HG03439 (cell line): ENCODE results near the gene RAB3C.

Experiments
- ATAC-seq: cut with Tn5 transposase; IDR thresholded peaks from one replicate; pipeline ENCODE4 v1.9.1; 2021; ENCODE audit warnings: mild to moderate bottlenecking, moderate library complexity; ENCODE audit not compliant: unreplicated experiment

The RAB3C gene

DNA sequence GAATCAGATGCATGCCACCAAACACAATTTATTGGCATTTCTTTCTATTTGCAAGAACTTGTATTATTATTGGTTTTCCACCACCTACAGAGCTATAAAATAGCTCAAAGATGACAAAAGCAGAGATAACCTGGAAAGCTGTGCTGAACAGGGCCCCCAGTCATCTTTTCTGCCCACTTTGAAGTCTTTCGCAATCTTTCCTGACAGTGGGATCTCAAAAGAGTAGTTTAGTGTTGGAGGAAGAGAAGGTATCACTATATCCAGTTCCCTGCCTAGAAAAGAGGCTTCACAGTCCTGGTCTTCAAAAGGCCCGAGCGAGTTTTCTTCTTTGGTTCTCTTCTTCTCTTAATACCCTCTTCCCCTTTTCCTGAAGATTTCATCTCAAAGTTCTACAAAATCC is 231.0 kb downstream of the RAB3C start:
- ATAC-seq, result no peak

DNA sequence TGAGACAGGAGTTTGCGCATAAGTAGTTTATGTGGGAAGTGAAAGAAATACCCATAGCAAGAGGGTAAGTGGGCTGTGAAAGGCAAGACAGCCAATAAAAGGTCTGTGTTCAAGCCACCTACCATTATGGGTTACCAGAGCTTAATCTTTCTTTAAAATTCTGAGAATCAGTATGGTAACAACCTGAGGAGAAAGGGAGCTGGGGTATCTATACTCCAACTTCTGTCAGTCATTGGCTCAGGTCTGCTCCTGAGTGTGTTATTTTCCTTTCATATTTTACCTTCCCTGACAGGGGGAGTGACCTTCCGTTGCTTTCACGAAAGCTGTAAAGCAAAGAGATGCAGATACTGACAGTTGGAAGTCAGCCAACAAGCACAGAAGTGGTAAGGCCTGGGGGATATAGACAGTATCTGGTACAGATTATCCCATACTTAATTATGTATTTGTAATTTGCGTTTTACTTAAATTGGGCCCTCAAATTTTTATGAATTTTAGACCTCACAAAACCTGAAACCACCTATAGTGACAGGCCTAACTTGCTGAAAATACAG is 233.4 kb downstream of the RAB3C start:
- ATAC-seq, result no peak

DNA sequence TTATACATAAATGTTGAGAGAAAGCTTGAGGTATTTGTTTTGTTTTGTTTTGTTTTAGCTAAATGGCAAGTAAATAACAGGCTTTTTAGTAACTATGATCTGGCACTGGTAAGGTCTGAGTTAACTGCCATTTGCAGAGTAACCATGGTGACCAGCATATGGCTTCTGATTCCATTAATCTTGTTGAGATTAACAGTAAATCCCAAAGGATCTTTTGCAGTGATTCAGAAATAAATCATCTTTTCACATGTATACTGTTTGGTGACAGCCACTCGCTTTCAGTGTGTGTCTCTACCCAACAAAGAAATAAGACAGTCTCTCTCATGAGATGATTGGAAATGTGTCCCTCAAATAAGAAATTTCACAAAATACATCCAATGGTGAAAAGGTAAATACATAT is 235.6 kb downstream of the RAB3C start:
- no peak for ATAC-seq

DNA sequence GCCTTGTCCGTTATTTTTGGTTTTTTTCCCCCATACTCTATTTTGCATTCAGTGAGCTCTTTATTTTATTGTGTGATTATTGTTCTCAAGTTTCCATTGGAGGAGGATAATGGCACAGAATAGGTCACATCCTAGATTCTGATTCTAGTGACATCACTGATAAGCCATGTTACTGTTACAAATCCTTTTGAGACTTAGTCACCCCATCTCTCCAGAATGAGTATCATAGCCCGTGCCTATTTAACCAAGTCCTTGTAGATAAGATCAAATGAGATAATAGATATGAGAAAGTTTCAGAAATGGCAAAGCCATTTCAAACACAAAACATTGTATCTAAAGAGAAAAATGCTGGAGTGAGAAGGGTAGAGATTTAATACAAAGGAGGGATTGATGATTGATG is 242.6 kb downstream of the RAB3C start:
- ATAC-seq, result no peak

DNA sequence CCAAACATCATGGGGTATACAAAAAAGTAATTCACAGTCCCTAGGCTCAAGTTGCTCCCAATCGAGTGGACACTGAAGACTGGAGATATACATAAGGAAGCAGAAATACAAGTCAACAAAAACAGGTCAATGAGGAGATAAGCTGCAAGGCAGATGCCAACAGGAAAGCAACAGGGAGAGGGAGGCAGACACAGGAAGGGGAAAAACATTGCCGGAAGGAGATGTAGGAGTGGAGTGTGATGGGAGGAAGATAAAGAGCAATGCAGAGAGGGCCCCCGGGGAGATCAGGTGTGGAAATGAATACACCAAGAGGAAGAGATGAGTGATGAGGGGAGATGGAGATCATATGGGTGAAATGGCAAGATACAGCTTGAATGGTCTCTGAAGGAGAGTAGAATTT is 243.0 kb downstream of the RAB3C start:
- ATAC-seq, result no peak

DNA sequence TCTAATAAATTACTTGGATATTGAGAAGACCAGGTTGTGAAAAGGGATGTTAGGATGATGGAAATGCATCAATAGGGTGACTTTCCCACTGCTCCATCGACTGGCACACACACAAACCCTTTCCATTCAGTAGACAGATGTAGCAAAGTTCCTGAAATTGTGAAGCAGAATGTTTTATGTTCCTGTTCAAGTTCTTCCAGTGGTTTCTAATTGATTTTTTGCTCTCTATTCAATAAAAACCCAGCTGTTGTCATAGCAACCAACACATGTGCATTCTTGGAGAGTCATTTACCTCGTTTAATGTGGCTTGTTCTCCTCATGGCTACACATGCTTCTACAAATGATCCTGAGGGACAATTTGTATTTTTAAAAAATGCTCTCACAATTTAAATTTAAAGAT is 244.6 kb downstream of the RAB3C start:
- ATAC-seq, result no peak

DNA sequence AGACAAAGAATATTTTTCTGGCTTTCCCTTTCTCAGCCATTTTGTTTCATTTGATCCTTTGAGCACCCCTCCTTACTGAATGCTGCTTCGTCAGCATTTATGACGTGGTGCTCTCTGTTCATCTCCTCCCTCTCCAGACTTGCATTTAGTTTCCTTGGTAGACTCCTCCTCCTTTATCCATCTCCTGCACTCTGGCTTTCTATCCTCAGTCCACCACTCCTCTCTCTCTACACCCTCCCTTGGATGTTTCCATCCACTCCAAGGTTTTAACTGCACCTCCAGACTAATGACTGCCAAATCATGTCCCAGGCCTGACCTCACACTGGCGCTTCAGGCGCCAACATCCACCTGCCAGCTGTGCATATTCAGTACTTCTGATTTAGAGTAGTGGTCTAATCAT is 245.4 kb downstream of the RAB3C start:
- no peak for ATAC-seq

DNA sequence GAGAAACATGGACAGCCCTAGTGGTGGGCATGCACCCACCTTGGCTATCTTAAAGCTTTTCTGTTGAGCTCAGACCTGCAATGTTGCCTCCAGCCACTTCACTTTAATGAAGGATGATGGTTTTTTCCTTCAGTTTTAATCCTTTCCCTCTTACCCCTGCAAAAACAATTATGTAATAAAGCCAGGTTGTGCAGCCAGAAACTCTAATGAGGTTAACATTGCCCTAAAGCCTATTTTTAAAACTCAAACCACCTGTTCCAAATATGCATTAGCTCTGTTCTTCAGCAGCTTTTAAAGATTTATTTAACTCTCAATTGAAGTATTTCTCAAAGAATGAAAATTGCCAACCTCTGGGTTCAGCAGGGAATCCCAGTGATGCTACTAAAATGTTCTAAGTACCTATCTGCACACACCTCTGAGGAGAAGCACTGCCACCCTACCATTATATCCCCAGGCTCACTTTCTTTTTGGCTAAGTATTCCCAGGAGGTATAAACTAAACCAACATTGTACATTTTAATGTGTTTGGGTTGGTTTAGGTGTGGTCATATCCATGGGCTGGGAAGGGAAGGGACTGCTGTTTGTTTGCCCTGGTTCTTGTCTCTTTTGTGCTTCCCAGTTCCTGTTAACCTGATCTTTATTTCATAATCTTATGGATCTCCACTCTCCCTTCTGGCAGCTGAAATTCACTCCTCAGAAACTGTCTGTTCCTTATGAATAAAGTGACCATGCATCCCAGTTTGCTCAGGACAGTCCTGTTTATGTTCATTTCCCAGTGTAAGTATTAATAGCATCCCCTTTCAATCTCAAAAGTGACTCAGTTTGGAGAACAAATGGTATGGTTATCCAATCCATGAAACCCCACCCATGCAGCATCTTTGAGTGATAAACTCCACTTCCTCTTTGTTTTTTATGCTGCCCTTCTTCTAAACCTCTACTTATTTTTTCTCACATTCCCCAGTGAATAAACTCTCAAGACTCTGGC is 251.7 kb downstream of the RAB3C start:
- no peak for ATAC-seq

DNA sequence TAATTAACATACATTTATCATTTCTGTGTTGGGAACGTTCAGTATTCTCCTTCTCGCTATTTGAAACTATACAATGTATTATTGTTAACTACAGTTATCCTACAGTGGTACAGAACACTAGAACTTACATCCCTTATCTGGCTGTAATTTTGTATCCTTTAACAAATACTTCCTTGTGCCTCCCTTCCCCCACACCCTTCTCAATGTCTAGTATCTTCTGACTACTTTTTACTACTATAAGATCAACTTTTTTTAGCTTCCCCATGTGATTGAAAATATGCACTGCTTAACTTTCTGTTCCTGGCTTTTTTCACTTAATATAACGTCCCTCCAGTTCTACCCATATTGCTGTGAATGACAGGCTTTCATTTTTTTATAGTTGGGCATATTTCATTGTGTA is 253.5 kb downstream of the RAB3C start:
- ATAC-seq, result no peak

DNA sequence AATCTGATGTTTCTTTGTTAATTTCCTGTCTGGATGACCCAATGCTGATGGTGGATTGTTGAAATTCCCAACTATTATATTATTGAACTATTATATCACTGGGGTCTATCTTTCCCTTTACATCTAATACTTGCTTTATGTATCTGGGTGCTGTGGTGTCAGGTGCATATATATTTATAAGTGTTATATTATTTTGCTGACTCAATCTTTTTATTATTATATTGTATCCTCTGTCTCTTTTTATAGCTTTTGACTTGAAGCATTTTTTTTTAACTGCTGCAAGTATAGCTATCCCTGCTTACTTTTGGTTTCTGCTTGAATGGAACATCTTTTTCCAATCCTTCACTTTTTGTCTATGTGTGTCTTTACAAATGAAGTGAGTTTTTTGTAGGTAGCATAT is 255.9 kb downstream of the RAB3C start:
- ATAC-seq, result no peak

DNA sequence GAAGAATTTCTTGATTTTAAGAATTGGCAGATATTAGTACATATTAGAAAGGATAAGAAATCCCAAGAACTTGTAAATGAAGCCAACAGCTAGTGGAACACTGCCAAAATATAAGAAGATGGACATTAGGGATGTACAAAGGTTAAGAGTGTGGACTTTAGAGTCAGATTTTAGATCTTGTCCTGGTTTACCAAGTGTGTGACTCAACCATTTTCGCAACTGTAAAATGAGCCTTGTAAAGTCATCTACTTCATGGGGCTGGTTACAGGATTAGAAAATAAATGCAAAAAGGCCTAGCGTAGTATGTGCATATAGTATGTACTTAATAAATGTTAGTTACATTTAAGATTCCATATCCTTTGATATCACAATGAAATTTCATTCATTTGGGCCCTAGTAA is 260.0 kb downstream of the RAB3C start:
- ATAC-seq, result no peak

DNA sequence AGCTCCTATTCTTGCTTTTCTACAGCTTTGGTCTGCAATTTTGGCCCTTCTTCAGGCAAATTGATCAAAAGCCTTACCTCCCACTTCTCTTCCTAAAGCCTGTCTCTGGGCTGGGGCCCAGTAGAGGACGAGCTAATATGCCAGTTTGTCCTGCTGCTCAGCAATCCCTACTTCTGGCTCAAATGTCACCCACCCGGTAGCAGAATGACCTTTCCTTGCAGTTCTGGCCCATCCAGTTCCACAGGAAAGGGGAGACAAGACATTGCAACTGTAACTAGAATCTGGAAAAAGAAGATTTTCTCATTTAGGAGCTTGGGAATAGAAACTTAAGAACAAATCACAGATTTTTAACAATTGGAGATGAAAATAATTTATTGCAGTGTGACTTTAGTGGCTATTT is 261.5 kb downstream of the RAB3C start:
- no peak for ATAC-seq

DNA sequence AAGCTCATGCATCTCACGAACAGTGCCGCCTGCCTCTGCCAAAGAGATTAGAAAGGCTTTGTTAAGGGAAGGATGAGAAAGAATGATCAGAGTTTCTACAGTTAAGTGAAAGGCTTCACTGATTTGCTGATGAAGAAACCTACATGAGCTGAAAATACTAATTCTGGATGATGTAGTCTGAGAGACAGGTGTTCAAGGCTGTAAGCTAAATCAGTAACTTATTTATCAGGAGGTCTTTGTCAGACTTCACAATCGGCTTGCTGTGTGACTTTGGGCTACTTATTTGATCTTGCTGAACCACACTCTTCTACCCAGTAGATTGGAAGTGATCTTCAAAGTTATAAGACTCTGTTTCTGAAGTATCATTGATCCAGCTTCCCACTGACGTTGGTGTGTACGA is 264.2 kb downstream of the RAB3C start:
- ATAC-seq, result no peak

DNA sequence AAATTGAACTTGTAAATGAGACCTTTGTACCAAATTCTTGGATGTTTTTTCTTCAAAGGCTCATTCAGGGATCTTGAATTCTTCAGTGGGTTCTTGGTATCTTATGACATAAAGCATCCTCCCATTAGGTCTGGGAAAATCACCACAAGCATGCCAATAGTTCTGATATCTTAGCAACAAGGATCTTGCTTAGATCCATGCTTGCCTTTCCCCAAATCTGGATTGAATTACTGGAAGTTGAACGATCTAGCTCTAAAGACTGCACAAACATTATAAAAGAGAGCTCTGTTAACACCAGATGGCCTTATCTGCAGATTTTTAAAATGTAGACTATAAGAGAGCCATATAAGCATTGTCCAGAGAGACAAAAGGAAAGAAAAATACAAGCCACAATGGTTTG is 266.3 kb downstream of the RAB3C start:
- no peak for ATAC-seq

DNA sequence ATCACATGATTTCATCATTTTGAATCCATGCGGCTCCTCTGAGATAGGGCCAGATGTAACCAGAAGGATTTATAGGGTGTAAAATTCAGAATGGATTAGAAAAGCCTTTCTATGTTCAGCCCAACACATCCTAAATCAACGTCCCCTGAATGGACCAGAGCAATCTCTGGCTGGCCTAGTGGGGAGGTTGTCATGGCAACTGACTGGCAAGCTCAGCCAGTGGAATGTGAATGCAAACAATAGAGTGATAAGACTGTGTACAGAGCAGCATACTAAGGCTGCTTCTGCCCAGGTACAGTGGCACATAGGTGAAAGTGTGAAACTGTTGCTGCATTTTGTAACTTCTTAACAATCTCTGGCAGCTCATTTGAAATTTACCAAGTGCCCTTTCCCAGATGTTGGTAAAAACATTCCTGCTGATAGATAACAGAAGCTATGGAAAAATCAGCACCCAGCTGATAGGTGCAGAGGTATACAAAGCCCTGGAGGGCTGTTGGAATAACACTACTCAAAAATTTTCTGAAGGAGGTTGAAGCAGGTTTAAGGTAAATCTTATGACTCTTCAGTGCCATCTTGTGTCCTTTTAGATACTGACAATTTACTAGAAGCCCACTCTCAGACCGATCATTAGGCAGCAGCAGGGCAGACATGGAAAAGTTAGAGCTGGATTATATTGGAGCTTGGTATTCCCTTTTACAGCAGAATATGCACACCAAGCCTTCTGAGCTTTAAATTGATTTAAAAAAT is 267.2 kb downstream of the RAB3C start:
- ATAC-seq, result no peak

DNA sequence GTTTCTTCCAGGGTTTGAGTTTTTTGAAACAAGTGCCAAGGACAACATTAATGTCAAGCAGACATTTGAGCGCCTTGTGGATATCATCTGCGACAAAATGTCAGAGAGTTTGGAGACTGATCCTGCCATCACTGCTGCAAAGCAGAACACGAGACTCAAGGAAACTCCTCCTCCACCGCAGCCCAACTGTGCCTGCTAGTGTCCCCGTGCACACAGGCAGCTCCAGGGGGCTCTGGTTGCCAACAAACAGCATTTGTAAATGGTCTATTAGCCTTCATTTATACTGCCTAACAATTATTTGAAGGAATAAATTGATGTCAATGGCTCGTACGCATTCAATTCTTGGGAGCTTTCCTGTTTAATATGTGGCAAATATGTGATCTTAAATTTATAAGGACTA is 268.3 kb downstream of the RAB3C start:
- no peak for ATAC-seq

DNA sequence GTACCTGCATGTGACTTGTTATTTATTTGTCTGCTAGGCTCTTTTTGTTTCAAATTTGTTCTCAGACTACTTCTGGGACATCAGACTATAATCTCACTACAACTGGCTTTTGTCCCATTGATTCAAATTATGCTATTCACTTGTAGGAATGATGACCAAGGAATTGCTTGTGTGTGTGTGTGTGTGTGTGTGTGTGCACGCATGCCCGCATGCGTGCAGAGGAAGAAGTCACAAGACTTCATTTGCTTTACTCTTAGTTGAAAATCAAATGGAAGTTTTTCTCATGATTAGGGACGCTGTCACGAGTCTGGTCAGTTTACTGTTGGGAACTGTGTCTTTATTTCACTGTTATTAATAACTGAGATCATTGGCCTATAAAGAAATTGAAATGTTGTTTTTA is 268.7 kb downstream of the RAB3C start:
- ATAC-seq, result no peak

DNA sequence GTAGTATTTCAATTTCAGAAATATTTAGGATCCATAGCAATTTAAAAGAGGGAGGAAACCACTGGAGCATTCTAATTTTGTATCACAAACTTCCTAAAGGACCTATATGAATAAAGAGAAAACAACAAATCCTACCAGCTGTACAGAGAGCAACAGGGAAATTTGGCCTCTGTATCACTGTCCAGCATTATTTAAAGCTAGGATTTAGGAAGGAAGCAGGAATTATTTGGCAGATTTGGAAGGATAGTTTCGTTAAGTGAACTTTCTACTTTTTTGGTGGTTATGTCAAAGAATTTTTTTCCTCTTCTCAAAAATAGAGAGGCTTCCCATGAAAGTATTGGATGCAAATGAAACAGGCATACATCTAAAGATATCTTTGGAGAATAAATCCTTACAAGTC is 269.7 kb downstream of the RAB3C start:
- no peak for ATAC-seq

DNA sequence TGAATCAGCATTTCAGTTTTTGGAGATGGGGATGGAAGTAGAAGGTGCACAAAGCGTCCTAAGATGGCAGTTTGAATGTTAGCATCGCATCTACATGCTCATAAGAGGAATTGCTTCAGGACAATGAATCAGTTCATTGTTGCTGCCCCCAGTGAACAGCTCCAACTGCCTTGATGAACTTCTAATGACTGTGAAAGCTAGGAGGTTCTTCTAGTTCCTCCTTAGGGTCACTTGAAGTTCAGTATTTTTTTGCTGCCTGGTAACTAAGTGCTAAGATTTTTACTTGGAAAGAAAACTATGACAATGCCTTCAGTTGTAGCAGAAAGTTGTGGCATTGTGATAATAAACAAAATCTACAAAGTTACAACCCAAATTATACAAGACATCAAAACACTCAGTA is 271.6 kb downstream of the RAB3C start:
- ATAC-seq, result no peak

DNA sequence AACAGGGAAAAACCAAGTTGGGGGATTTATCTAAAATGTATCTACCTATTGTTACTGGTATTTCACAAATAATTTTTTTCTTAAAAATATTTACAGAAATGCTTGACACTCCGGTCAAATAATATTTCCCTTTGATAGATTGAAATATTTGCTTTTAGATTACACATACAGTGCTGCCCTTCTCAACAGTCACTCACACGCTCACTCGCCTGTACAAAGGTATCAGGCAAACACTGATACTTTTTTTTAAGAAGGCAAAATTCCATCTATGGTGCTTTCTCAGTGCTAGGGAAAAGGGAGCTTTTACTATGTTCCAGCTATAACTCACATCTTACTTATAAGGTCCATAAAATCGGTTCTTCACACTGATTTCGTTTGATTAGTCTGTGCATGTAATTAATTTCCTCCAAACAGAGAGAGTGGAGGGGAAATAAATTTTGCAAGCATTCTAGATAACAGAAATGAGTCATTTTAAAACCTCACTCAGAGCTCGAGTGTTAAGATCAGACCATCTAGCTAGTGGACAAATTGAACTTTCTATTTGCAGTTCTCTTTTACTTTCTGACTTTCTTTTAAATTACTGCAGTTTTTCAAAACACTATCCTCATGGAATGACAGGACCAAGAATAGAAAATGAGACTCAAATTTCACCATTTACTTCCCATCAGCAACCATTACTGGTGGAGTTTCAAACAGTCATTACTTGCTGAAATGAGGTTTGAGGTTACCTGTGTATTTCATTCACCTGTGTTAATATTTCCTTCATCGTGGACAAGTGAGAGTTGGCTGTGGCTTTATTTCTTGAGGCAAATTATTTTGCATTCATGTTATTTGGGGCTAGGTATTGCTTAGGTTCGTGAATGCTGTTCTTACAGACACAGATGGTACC is 273.2 kb downstream of the RAB3C start:
- no peak for ATAC-seq

DNA sequence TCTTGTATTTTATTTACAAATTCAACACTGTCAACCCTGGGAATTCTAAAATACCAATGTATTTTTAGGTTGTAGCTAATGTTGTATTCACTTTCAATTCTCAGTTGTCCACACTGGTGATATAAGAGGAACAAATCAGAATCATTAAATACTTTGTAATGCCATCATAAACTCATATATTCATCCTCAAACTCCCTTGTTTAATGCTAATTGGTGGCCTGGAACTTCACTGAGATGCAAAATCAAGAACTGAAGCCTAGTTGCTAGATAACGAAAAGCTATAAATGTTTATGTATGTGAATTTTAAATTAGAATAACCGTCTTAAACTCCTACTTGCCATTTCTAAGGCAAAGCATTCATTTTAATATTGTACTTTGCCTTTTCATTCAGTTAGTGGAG is 274.7 kb downstream of the RAB3C start:
- no peak for ATAC-seq
